HG03108 (cell line): ENCODE results near the gene ZNF564.
"Not testable (repeated sequence)": the region's sequence is repeated elsewhere in the genome, so short reads cannot be mapped to it uniquely, and the experiment has no call there.

Experiments
- ATAC-seq: cut with Tn5 transposase; IDR thresholded peaks from one replicate; pipeline ENCODE4 v1.9.1; 2021; ENCODE audit warnings: moderate library complexity; ENCODE audit not compliant: unreplicated experiment

Gene ZNF564

DNA sequence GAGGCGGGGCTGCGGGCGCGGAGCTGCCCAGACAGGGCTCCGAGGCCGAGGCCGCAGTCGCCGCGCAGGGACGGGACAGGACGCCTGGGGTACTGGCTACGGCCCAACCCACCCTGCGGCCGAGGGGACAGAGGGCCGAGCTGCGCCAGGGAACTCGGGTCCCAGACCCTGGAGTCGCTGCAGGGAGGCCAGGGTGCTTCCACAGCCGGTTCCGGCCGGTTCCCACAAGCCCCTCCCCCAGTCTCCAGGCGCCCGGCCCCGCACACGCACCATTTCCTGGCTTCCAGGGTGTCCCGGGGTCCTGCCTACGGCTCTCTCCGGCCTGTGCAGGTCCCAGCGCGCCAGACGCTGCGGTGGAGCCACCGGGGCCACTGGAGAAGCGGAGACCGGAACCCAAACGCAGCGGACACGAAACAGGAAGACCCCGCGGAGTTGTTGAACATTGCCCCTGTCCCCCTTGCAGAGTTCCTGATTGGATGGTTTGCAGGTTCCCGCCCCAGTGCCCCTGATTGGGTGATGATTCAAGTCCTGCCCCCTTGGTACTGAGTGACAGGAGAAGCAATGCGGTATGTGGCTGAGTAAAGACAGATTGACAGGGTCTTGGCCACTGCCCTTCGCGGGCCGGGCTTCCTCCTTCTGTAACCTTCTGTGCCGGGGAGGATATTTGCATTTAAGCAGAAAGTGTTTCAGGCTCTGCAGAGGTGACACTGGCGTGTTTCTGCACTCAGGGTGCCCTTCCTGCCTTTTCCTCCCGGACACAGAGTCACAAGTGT, at the start of gene ZNF564:
Gene ZNF564, minus strand, starts transcription at position 423 of the 773 bp plus-strand sequence. Its CDS starts 150 bp downstream, at position 273.
- peak; percentile 98 for ATAC-seq

DNA sequence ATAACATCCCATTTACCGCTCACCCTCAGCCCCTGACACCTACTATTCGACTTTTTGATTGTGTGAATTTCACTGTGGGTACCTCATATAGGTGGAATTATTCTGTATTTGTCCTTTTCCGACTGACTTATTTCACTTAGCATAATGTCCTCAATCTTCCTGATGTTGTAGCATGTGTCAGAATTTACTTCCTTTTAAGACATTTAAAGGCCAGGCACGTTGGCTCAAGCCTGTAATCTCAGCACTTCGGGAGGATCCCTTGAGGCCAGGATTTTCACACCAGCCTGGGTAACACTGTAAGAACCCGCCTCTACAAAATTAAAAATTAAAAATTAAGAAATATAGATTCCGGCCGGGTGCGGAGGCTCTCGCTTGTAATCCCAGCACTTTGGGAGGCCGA, 46.3 kb upstream of the ZNF564 start:
- ATAC-seq = no peak

DNA sequence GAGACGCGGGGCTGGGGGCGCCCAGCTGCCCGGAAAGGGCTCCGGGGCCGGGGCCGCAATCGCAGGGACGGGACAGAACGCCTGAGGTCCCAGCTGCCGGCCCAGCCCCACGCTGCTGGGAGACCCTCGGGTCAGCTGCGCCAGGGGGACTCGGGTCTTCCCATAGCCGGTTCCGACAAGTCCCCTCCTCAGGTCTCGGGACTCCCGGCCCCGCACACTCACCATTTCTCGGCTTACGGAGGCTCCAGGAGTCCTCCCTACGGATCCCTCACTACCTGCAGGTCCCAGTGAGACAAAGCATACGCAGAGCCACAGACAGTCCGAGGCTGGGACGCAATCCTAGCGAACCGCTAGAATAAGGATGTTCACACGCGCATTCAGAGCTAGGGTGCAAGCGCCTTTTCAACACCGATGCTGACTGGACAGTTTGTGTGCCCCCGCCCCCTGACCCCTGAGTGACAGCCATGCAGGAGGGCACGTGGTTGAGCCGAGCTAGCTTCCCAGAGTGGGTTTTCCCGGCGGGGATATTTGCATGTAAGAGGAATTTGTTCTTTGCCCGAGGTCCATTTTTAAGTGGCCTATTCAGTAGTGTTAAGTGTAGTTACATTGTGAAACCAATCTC, 45.8 kb upstream of the ZNF564 start:
- no peak for ATAC-seq

DNA sequence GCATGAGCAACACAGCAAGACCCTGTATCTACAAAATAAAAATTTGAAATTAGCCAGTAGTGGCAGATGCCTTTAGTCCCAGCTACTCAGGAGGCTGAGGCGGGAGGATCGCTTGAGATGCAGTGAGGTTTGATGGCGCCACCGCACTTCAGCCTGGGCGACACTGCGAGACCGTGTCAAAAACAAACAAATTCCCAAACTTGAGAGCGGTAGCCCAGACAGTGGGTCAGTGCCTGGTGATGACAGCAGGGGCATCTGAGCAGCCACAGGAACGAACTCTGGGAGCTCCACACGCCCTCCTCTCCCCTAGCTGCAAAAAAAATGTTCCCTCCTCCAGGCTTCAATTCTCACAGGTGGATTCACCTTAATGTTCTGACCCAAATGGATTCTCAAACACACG, 45.2 kb upstream of the ZNF564 start:
- no peak for ATAC-seq

DNA sequence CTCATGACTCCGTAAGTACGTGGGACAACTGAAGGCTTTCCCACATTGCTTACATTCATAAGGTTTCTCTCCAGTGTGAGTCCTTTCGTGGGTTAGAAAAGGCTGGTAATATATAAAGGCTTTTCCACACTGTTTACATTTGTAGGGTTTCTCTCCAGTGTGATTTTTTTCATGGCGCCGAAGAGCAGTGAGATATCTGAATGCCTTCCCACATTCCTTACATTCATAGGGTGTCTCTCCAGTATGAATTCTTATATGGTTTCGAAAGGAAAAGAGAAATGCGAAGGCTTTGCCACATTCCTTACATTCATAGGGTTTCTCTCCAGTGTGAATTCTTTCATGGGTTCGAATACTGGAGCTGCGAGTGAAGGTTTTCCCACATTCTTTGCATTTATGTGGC, 29.8 kb upstream of the ZNF564 start:
- ATAC-seq = no peak

DNA sequence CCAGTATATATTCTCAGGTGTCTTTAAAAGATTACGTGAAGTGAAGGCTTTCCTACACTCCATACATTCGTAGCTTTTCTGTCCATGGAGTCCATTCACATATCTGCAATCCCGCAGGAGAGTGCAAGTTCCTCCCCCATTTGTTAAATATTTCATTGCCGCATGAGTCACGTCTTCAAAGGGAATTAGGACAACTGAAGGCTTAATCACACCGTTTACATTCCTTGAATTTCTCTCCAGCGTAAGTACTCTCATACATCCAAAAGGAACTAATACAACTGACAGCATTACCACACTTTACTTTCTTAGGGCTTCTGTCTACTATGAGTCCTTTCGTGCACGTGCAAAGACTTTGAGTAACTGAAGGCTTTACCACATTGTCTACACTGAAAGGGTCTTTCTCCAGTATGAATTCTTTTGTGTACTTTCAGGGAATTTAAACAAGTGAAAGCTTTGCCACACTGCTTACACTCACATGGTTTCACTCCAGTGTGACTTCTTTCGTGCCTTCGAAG, 29.0 kb upstream of the ZNF564 start:
- no peak for ATAC-seq

DNA sequence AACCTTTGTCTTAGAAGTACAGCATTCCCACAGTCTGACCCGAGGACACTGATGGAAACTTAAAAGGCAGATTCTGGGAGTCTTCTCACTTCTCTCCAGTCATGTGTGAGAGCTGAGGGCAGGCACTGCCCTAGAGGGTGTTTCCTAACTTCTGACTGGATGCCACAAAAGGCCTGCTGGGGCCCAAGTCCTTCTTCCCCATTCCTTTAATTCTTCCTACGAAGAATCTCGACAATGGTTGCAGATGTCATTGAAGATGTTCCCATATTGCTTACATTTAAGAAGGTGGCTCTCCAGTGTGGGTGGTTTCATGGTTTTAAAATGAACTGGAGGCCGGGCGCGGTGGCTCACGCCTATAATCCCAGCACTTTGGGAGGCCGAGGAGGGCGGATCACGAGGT, 27.4 kb upstream of the ZNF564 start:
- no peak for ATAC-seq

DNA sequence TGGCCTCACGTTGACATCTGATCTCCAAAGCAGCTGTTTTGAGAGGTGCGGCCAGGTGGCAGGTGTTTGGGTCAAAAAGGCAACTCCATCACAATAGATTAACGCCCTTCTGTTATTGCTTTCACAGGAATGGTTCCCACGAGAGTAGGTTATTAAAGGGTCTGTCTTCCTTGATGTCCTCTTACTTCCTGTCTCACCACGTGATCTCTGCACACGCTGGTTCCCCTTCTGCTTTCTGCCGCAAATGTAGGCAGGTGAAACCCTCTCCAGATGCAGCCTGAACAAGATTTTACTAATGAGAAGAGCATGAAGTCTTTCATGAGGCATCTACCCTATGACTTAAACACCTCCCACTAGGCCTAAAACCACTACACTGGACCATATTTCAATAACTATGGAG, 22.8 kb upstream of the ZNF564 start:
- ATAC-seq = no peak

DNA sequence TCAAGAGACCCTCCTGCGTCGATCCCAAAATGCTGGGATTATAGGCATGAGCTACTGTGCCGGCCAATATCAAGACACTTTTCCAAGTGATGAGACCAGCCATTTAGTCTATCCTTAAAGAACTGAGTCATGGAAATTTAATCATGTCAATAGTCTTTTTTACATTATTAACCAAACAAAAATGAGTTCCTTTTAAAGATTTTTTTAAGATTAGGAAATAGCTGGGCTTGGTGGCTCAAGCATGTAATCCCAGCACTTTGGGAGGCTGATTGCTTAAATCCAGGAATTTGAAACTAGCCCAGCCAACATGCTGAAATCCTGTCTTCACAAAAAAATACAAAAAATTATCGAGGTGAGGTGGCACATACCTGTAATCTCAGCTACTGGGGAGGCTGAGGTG, 16.7 kb upstream of the ZNF564 start:
- no peak for ATAC-seq

DNA sequence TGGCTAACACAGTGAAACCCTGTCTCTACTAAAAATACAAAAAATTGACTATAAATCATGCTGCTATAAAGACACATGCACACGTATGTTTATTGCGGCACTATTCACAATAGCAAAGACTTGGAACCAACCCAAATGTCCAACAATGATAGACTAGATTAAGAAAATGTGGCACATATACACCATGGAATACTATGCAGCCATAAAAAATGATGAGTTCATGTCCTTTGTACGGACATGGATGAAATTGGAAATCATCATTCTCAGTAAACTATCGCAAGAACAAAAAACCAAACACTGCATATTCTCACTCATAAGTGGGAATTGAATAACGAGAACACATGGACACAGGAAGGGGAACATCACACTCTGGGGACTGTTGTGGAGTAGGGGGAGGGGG, 15.1 kb upstream of the ZNF564 start:
- not testable (repeated sequence) for ATAC-seq

DNA sequence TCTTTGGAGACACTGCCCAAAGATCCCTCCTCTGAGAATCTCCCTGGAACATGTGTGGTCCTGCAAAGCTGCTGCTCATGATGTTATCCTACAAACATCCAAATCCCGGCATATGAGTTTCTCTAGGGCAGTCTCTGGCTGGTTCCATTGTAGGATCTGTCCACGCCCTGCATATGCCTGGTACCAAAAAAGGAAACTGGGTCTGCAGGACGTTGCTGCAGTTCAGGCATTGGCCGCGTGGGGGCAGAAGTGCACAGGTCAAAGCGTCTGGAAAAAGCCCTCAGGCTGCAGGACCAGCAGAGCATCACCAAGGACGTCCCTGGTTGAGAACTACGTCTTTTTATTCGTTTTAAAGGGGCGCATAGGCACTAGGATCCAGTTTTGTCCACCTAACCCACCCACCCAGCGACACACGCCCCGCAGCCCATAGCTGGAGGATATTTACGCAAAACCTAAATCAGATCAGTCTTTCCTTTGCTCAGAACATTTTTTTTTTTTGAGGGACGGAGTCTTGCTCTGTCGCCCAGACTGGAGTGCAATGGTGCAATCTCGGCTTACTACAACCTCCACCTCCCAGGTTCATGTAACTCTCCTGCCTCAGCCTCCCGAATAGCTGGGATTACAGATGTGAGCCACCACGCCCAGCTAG, 12.9 kb upstream of the ZNF564 start:
- ATAC-seq = no peak

DNA sequence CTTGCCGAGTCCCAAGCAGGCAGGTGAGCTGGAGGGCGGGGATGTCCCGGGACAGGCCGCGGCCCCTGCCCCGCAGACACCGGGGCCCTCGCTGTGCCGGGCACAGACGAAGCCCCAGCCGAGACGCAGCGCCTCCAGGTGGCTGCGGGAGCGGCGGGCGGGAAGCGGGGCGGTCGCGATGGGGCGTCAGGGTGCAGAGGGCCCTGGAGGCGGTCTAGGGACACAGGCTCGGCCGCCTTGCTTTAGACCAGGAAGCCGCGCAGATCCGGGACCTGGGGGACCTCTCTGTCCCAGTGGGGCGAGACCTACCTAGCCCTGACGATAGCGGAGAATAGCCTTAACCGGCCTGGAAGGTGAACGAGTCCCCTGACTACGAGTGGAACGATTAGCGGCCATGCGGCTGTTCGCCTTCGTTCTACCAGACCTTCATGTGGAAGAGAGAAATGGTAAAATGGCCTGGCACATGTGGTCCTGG, 4.2 kb upstream of the ZNF564 start:
- ATAC-seq = no peak

DNA sequence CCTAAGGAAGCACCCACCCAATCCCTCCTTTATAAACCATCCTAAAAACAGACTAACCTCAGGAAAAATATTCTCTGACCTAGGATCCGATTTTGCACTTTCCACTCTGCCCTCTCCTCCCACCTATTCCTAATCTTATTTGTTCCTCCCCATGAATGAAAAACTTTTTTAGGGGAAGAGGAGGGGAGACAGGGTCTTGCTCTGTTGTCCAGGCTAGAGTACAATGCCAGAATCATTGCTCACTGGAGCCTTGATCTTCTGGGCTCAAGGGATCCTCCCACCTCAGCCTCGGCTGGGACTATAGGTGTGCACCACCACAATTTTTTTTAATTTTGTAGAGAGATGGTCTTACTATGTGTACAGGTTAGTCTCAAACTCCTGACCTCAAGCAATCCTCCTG, 4.4 kb downstream of the ZNF564 start:
- ATAC-seq = no peak

DNA sequence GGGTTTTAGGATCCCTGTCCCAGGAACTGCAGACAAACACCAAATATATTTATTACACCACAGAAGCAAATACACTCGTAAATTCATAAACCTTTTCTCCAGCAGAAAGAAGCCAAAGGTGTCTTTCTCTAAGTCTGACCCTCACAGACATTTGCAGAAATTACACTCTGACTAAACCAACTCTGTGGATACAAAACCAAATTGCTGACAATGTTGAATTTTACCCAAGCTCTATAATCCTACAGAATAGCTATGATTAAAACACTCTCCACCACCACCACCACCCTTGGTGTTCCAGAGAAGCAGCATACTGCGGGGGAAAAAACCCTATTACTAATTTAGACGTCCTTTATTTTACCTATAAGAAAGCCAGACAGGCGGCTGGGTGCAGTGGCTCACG, 5.2 kb downstream of the ZNF564 start:
- ATAC-seq = no peak

DNA sequence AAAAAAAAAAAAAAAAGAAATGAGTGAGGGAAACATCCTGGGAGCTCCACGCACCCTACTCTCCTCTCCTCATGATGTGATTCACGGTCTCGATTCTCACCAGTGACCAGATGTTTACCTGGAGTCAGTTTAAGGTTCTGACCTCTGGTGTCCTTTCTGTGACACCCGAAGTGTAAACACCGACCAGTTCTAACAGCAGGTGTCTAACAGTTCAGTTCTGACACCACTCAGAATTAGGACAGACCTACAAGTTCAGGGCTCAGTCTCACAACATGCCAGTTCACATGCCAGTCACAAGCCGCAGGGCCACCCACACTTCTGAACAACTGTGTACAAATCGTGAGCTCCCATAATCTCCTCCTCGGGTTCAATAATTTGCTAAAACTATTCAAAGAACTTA, 6.0 kb downstream of the ZNF564 start:
- no peak for ATAC-seq

DNA sequence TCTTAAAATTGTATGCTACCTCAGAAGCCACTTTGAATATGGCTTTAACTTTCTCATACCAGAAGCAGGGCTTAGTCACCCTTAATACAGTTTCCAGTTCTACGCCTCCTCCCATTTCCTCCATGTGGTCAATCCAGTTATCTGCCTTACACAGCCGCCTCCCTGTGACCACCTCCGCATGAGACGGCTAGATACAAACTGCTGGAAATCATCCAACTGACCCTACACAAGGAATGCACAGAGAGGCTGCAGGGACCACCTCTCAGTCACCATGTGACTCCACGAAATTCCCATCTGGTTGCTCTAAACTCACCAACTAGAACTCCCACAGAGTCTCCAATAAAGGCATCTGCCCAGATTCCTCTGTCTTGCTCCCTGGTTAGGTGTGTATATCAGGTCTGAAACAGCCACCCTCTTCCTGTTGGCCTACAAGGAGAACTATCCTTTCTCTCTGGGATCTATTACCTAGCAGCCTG, 6.8 kb downstream of the ZNF564 start:
- no peak for ATAC-seq

DNA sequence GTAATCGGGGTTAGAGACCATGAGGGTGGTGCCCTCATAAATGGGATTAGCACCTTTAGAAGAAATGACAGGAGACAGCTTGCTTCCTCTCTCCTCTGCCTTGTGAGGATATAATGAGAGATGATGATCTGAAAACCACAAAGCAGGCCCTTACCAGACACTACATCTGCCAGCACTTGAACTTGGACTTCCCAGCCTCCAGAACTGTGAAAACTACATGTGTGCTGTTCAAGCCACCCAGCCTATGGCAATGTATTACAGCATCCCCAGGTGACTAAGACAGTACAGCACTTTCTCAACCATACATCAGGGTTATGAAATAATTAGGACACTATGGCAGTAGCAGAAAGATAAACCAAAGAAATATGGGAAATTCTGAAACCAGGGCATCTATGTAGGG, 7.4 kb downstream of the ZNF564 start:
- no peak for ATAC-seq

DNA sequence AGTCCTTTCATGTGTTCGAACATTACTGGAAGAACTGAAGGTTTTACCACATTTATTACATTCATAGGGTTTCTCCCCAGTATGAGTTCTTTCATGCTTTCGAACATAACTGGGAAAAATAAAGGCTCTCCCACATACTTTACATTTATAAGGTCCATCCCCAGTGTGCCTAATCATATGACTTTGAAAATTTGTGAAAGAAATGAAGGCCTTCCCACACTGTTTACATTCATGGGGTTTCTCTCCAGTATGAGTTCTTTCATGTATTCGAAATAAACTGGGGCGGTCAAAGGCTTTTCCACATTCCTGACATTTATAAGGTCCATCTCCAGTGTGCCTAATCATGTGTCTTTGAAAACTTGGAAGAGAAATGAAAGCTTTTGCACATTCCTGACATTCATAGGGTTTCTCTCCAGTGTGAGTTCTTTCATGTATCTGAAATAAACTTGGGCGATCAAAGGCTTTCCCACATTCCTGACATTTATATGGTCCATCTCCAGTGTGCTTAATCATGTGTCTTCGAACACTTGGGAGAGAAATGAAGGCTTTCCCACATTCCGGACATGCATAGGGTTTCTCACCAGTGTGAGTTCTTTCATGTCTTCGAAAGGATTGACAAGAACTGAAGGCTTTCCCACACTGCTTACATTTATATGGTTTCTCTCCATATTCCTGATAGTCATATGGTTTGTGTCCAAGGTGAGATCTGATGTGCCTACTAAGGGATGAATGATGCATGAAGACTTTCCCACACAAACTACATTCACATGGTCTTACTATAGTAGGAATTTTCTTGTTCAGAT, 24.0 kb downstream of the ZNF564 start:
- no peak for ATAC-seq

DNA sequence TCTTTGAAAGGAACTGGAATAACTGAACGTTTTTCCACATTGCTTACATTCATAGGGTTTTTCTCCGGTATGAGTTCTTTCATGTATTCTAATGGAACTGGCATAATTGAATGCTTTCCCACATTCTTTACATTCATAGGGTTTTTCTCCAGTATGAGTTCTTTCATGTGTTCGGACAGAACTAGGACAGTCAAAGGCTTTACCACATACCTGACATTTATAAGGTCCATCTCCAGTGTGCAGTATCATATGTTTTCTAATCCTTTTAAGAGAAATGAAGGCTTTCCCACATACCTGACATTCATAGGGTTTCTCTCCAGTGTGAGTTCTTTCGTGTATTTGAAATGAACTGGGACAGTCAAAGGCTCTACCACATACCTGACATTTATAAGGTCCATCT, 24.7 kb downstream of the ZNF564 start:
- no peak for ATAC-seq

DNA sequence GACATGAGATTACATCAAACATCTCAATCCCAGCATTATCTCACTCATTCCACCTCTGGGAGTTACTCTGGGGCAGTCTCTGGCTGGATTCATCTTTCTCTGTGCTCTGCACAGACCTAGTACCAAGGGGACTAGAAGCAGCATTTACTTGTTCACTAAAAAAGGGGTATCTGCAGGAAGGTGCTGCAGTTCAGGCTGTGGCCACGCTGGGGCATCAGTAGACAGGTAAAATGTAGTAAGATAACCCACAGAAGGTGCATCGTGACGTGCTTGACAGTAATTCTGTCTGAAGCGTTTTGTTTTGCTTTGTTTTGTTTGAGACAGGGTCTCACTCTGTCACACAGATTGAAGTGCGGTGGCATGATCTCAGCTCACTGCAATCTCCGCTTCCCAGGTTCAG, 29.3 kb downstream of the ZNF564 start:
- ATAC-seq = no peak

DNA sequence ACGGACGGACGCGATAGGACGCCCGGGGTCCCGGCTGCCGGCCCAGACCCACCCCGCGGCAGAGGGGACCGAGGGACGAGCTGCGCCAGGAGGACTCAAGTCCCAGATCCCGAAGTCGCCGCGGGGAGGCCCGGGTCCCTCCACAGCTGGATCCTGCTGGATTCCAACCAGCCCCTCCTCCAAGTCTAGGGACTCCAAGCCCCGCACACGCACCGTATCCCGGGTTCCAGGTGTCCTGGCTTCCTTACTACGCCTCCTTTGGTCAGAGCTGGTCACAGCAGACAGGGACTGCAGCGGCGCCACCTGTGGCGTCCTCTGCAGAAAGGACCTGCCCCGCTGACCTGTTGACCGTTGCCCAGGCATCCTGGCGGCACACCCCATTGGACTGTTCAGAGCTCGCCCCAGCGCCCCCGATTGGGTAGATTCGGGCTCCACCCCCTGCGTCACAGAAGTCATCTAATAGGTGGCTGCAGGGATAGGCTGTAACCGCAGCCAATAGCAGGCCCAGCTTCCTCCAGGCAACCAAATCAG, 37.7 kb downstream of the ZNF564 start:
- ATAC-seq = no peak
